ENCODE results near the gene OR2H1. TPM values are rescaled to one million over a fixed set of nuclear protein-coding genes. Genes with fewer than 3 reads are reported as not detected.

OR2H1 gene
- polyA plus RNA-seq, 4 donors, result not detected

- no peak for DNase-seq (ENCODE audit: low read depth in 4 of 4, low spot score in 3 of 4)
Observed at GRCh38 chr6:29509239-29509638, 52.3 kb downstream of the OR2H1 start.

DNA sequence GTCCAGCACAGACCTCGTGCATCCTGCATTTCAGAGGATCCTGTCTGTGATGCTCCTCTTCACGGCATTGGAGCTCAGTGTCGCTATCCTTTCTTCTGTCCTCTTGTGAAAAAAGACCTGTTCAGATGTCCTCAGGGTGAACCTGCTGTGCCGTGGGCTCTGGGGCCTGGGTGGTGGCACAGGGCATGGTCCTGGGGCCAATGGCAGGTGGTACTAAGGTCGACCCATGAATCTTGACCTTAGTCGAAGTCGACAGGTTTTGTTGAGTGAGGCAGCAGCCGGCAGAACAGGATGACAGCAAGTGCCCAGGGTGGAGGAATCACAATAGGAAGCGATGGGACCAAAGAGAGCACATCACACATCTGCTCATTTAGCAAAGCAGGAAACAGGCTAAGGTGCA lies 52.8 kb downstream of the OR2H1 start:
- DNase-seq (ENCODE audit: low read depth in 4 of 4, low spot score in 3 of 4), result no peak

DNA sequence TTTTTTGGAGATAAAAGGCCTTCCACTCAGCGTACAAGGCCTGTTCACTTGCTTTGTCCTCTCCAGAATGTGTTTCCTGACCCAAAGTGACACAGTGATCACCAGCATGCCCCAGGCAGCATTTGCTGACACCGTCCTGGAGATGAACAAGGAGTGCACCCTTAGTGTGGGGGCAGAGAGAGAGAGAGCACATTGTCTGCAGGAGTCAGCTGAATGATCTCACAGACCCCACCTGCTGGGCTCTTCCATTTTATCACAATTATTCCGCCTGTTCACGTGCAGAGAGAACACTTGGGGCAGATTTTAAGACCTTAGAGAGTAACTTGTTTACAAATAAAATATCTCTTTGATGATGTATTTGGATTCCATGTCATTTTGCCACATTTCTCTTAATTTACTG lies 53.2 kb downstream of the OR2H1 start:
- DNase-seq (ENCODE audit: low read depth in 4 of 4, low spot score in 3 of 4), result no peak

DNA sequence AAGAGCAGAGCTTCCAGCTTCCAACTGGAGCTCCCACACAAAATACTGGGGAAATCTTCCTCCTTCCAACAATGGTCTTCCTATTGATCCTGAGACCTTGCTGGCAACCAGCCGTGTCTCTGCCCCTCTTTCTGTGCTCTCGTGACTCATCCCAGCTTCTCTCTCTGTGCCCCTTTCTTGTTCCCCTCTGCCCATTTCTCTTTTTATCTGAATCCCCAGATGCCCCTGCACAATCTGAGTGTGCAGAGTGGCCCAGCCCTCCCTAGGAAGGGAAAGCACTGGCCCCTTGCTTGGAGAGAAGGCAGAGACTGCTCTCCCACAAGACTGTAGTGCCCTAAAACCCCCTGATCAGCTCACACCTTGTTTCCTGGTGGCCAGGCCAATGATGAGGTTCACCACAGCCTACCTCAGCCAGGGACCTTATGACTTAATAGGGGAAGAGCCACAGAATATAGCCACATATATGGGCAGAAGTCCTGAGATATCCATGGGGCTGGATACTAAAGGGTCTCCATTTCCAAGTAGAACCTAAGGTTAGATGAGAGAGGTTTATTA lies 53.9 kb downstream of the OR2H1 start:
- no peak for DNase-seq (ENCODE audit: low read depth in 4 of 4, low spot score in 3 of 4)

Other genes starting within 250 kb of the OR2H1 start
- gene OR14J1, start 155.5 kb upstream of the OR2H1 start, polyA plus RNA-seq (ENCODE audit: insufficient read length in 4 of 4), result under 1 TPM; 0.03 to 0.12 (median 0.04) TPM
- gene OR5V1, start 88.3 kb upstream of the OR2H1 start, polyA plus RNA-seq (ENCODE audit: insufficient read length in 4 of 4), result not detected
- not detected for gene OR12D3, start 81.9 kb upstream of the OR2H1 start, polyA plus RNA-seq (ENCODE audit: insufficient read length in 4 of 4)
- gene OR12D2, start 61.5 kb upstream of the OR2H1 start, polyA plus RNA-seq (ENCODE audit: insufficient read length in 4 of 4), result not detected
- gene OR12D1, start 42.2 kb upstream of the OR2H1 start, polyA plus RNA-seq (ENCODE audit: insufficient read length in 4 of 4), result not detected
- not detected for gene OR10C1, start 17.8 kb upstream of the OR2H1 start, polyA plus RNA-seq (ENCODE audit: insufficient read length in 4 of 4)
- not detected for gene OR11A1, start 84 bp upstream of the OR2H1 start, polyA plus RNA-seq (ENCODE audit: insufficient read length in 4 of 4)
- gene MAS1L, start 30.8 kb downstream of the OR2H1 start, polyA plus RNA-seq (ENCODE audit: insufficient read length in 4 of 4), result not detected
- 1 to 10 TPM in 1 of 4 donors, under 1 TPM in 3; 0.48 to 2.0 (median 0.74) TPM for gene UBD, start 102.6 kb downstream of the OR2H1 start, polyA plus RNA-seq (ENCODE audit: insufficient read length in 4 of 4)
- gene OR2H2, start 128.0 kb downstream of the OR2H1 start, polyA plus RNA-seq (ENCODE audit: insufficient read length in 4 of 4), result under 1 TPM; 0.16 to 0.25 (median 0.21) TPM
- 100 to 1,000 TPM in 1 of 4 donors, 10 to 100 TPM in 3; 54.1 to 108 (median 81.6) TPM for gene GABBR1, start 176.0 kb downstream of the OR2H1 start, polyA plus RNA-seq (ENCODE audit: insufficient read length in 4 of 4)
- gene MOG, start 199.9 kb downstream of the OR2H1 start, polyA plus RNA-seq (ENCODE audit: insufficient read length in 4 of 4), result not detected
- under 1 TPM in 2 of 4 donors, not detected in 2; 0.20 to 0.26 TPM for gene ZFP57, start 224.0 kb downstream of the OR2H1 start, polyA plus RNA-seq (ENCODE audit: insufficient read length in 4 of 4)